Measurements from ENCODE around the gene CXCL11.
"Not testable (repeated sequence)": the region's sequence is repeated elsewhere in the genome, so short reads cannot be mapped to it uniquely, and the experiment has no call there.

The CXCL11 gene

GRCh38 chr4:76001700-76002099, 34.2 kb downstream of the CXCL11 start:
- no peaks in the 10 kb centered on the region for H3K79me2 ChIP-seq (ENCODE audit: low read length)
- no peaks in the 10 kb centered on the region for H4K20me1 ChIP-seq (ENCODE audit: insufficient read depth, low read length)
- no peak overlapping the region for H3K9ac ChIP-seq (ENCODE audit: low read length)
- no peak overlapping the region for H3K4me3 ChIP-seq (ENCODE audit: low read length)
- H2AFZ ChIP-seq (ENCODE audit: low read depth, low read length): no peak overlapping the region; the same call in 1 of the 2 replicates
- peaks cover 66% of the 10 kb centered on the region for H3K4me1 ChIP-seq (ENCODE audit: low read length)
- TF ChIP-seq CTCF (IDR thresholded peaks at IDR 0.05; ENCODE audit: low read depth, low read length) (no peak), EZH2phosphoT487 (IDR thresholded peaks at IDR 0.05; ENCODE audit: low read depth) (no peak)
- no peaks in the 10 kb centered on the region for H3K27me3 ChIP-seq (ENCODE audit: low read depth, low read length)
- no peaks in the 10 kb centered on the region for H3K9me3 ChIP-seq (ENCODE audit: insufficient read depth, low read length)
- H3K27ac ChIP-seq (ENCODE audit: low read length): no peak overlapping the region
- H3K4me2 ChIP-seq (ENCODE audit: low read length): no peak overlapping the region
- peaks cover 8% of the 10 kb centered on the region for H3K36me3 ChIP-seq (replicated peaks; ENCODE audit: low read depth, low read length)

- Histone ChIP-seq H4K20me1 (ENCODE audit: insufficient read depth, low read length) (no peaks in the 10 kb centered on the region), H3K79me2 (ENCODE audit: low read length) (no peaks in the 10 kb centered on the region), H3K9ac (ENCODE audit: low read length) (no peak overlapping the region), H3K4me3 (ENCODE audit: low read length) (no peak overlapping the region), H2AFZ (ENCODE audit: low read depth, low read length) (no peak overlapping the region), H3K27me3 (ENCODE audit: low read depth, low read length) (no peaks in the 10 kb centered on the region), H3K27ac (ENCODE audit: low read length) (peak overlapping the region; percentile 1; the same call in 1 of the 2 replicates), H3K9me3 (ENCODE audit: insufficient read depth, low read length) (no peaks in the 10 kb centered on the region), H3K36me3 (replicated peaks; ENCODE audit: low read depth, low read length) (no peaks in the 10 kb centered on the region), H3K4me2 (ENCODE audit: low read length) (no peak overlapping the region), H3K4me1 (ENCODE audit: low read length) (peaks cover 67% of the 10 kb centered on the region)
- no peak for TF ChIP-seq CTCF (IDR thresholded peaks at IDR 0.05; ENCODE audit: low read depth, low read length)
These were observed 35.6 kb downstream of the CXCL11 start for GRCh38 chr4:76000279-76000678.

GRCh38 chr4:75998525-75999147, 37.2 kb downstream of the CXCL11 start:
- H4K20me1 ChIP-seq (ENCODE audit: insufficient read depth, low read length); H3K9me3 ChIP-seq (ENCODE audit: insufficient read depth, low read length); H3K9ac ChIP-seq (ENCODE audit: low read length); H3K27me3 ChIP-seq (ENCODE audit: low read depth, low read length); H3K79me2 ChIP-seq (ENCODE audit: low read length); H3K4me3 ChIP-seq (ENCODE audit: low read length); H3K4me2 ChIP-seq (ENCODE audit: low read length); H3K27ac ChIP-seq (ENCODE audit: low read length); H2AFZ ChIP-seq (ENCODE audit: low read depth, low read length); H3K36me3 ChIP-seq (replicated peaks; ENCODE audit: low read depth, low read length): not testable (repeated sequence)
- peaks cover 51% of the 10 kb centered on the region for H3K4me1 ChIP-seq (ENCODE audit: low read length)

- H3K4me2 ChIP-seq (ENCODE audit: low read length): no peak overlapping the region
- no peaks in the 10 kb centered on the region for H3K27me3 ChIP-seq (ENCODE audit: low read depth, low read length)
- no peaks in the 10 kb centered on the region for H4K20me1 ChIP-seq (ENCODE audit: insufficient read depth, low read length)
- no peaks in the 10 kb centered on the region for H3K36me3 ChIP-seq (replicated peaks; ENCODE audit: low read depth, low read length)
- H2AFZ ChIP-seq (ENCODE audit: low read depth, low read length): no peak overlapping the region
- no peaks in the 10 kb centered on the region for H3K79me2 ChIP-seq (ENCODE audit: low read length)
- H3K9me3 ChIP-seq (ENCODE audit: insufficient read depth, low read length): no peaks in the 10 kb centered on the region
- H3K9ac ChIP-seq (ENCODE audit: low read length): no peak overlapping the region
- no peak overlapping the region for H3K27ac ChIP-seq (ENCODE audit: low read length)
- TF ChIP-seq EZH2phosphoT487 (IDR thresholded peaks at IDR 0.05; ENCODE audit: low read depth): no peak
- TF ChIP-seq CTCF (IDR thresholded peaks at IDR 0.05; ENCODE audit: low read depth, low read length): no peak
- H3K4me3 ChIP-seq (ENCODE audit: low read length): no peak overlapping the region
- H3K4me1 ChIP-seq (ENCODE audit: low read length): peaks cover 44% of the 10 kb centered on the region
These were observed 37.9 kb downstream of the CXCL11 start for GRCh38 chr4:75997946-75998345.
